ENCODE data around the gene TMEM202. TPM values are rescaled to one million over a fixed set of nuclear protein-coding genes. Genes with fewer than 3 reads are reported as not detected.
A peak's percentile ranks its signal among the peaks of the same experiment; 100 is the strongest.

The TMEM202 gene
- total and polyA plus RNA-seq, 2 donors (not counting 1 experiment from before 2014, with no cell fraction given) = not detected

DNA sequence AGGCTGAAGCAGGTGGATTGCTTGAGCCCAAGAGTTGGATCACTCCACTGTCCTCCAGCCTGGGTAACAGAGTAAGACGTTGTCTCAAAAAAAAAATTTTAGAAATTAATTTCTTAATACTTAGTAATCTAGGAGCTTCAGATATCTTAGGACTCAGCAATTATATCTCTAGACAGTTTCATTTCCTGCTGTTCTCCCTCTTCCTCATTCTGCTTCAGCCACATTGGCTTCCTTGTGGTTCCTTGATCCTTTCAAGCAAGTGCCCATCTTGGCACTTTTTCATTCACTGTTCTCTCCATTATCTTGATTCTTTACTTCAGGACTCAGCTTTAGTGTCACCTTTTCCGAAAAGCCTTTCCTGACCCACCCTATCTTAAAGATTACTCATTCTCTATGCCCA, 22.5 kb downstream of the TMEM202 start:
- H2AFZ ChIP-seq (ENCODE audit: low read length) = no peak overlapping the region
- H3K4me3 ChIP-seq (replicated peaks in 1 of 4; ENCODE audit: control extremely low read depth in 1 of 4, insufficient read depth in 1 of 4, low read depth in 3 of 4, low read length in 4 of 4) = no peak overlapping the region
- H3K27ac ChIP-seq (ENCODE audit: insufficient read depth, low read length) = no peak overlapping the region
- no peaks in the 10 kb centered on the region for H3K36me3 ChIP-seq (ENCODE audit: control insufficient read depth, insufficient read depth, low read length)
- H3K79me2 ChIP-seq (ENCODE audit: control insufficient read depth, insufficient read depth, low read length) = no peaks in the 10 kb centered on the region
- no peaks in the 10 kb centered on the region for H3K4me1 ChIP-seq (ENCODE audit: control insufficient read depth, extremely low read depth, insufficient read depth, low read length)
- DNase-seq (ENCODE audit: low read depth in 2 of 2) = no peak
- no peak overlapping the region for H3K9ac ChIP-seq (ENCODE audit: insufficient read depth, low read length)
- no peaks in the 10 kb centered on the region for H3K9me3 ChIP-seq (ENCODE audit: control insufficient read depth, insufficient read depth, low read depth, low read length)
- no peak overlapping the region for H3K4me2 ChIP-seq (ENCODE audit: extremely low read depth, insufficient read depth, low read length)
- no peaks in the 10 kb centered on the region for H3K27me3 ChIP-seq (ENCODE audit: control insufficient read depth, insufficient read depth, low read length)
- H4K20me1 ChIP-seq (ENCODE audit: control insufficient read depth, extremely low read depth, insufficient read depth, low read length) = no peaks in the 10 kb centered on the region
- TF ChIP-seq, protein P1, sequence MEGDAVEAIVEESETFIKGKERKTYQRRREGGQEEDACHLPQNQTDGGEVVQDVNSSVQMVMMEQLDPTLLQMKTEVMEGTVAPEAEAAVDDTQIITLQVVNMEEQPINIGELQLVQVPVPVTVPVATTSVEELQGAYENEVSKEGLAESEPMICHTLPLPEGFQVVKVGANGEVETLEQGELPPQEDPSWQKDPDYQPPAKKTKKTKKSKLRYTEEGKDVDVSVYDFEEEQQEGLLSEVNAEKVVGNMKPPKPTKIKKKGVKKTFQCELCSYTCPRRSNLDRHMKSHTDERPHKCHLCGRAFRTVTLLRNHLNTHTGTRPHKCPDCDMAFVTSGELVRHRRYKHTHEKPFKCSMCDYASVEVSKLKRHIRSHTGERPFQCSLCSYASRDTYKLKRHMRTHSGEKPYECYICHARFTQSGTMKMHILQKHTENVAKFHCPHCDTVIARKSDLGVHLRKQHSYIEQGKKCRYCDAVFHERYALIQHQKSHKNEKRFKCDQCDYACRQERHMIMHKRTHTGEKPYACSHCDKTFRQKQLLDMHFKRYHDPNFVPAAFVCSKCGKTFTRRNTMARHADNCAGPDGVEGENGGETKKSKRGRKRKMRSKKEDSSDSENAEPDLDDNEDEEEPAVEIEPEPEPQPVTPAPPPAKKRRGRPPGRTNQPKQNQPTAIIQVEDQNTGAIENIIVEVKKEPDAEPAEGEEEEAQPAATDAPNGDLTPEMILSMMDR (conservative IDR thresholded peaks at IDR 0.05 in 1 of 2, IDR thresholded peaks at IDR 0.05 in 1 of 2; ENCODE audit: low read depth in 1 of 2, low read length in 2 of 2) = no peak
- TF ChIP-seq EZH2 (IDR thresholded peaks at IDR 0.05; ENCODE audit: low read length, missing control alignments) = no peak

DNA sequence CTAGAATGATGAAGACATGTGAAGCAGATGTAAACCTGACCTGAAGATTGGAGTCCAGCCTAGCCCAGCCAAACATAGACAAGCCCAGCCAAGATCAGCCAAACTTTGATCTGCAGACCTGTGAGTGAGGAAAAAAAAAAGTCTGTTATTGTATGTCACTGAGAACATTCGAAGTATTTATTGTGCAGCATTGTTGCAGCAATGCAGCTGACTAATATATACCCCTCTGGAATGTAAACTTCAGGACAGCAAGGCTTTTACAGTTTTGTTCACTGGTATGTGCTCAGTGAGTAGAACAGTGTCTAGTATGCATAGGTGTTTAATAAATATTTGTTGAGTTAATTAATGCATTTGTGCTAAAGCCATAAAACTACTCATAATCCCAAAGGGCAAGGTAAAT, 23.4 kb downstream of the TMEM202 start:
- H2AFZ ChIP-seq (ENCODE audit: low read length) = no peak overlapping the region
- H3K27me3 ChIP-seq (ENCODE audit: control insufficient read depth, insufficient read depth, low read length) = no peaks in the 10 kb centered on the region
- H3K4me2 ChIP-seq (ENCODE audit: extremely low read depth, insufficient read depth, low read length) = no peak overlapping the region
- H3K36me3 ChIP-seq (ENCODE audit: control insufficient read depth, insufficient read depth, low read length) = no peaks in the 10 kb centered on the region
- H3K9me3 ChIP-seq (ENCODE audit: control insufficient read depth, insufficient read depth, low read depth, low read length) = no peaks in the 10 kb centered on the region
- H3K4me1 ChIP-seq (ENCODE audit: control insufficient read depth, extremely low read depth, insufficient read depth, low read length) = no peaks in the 10 kb centered on the region
- H3K79me2 ChIP-seq (ENCODE audit: control insufficient read depth, insufficient read depth, low read length) = no peaks in the 10 kb centered on the region
- TF ChIP-seq, protein P1 (conservative IDR thresholded peaks at IDR 0.05 in 1 of 2, IDR thresholded peaks at IDR 0.05 in 1 of 2; ENCODE audit: low read depth in 1 of 2, low read length in 2 of 2) = no peak
- TF ChIP-seq EZH2 (IDR thresholded peaks at IDR 0.05; ENCODE audit: low read length, missing control alignments) = no peak
- H4K20me1 ChIP-seq (ENCODE audit: control insufficient read depth, extremely low read depth, insufficient read depth, low read length) = no peaks in the 10 kb centered on the region
- H3K9ac ChIP-seq (ENCODE audit: insufficient read depth, low read length) = no peak overlapping the region
- H3K4me3 ChIP-seq (replicated peaks in 1 of 4; ENCODE audit: control extremely low read depth in 1 of 4, insufficient read depth in 1 of 4, low read depth in 3 of 4, low read length in 4 of 4) = no peak overlapping the region
- no peak overlapping the region for H3K27ac ChIP-seq (ENCODE audit: insufficient read depth, low read length)
- DNase-seq (ENCODE audit: low read depth in 2 of 2) = peak in 1 of 2 donors; percentile 1

GRCh38 chr15:72423256-72423655, 25.2 kb downstream of the TMEM202 start:
- DNase-seq (ENCODE audit: low read depth in 2 of 2) = no peak
- Histone ChIP-seq H3K27me3 (ENCODE audit: control insufficient read depth, insufficient read depth, low read length) (no peaks in the 10 kb centered on the region), H3K36me3 (ENCODE audit: control insufficient read depth, insufficient read depth, low read length) (no peaks in the 10 kb centered on the region)

More at GRCh38 chr15:72423256-72423655, 25.2 kb downstream of the TMEM202 start:
- Histone ChIP-seq H2AFZ (ENCODE audit: low read length) (no peak overlapping the region), H3K79me2 (ENCODE audit: control insufficient read depth, insufficient read depth, low read length) (no peaks in the 10 kb centered on the region), H4K20me1 (ENCODE audit: control insufficient read depth, extremely low read depth, insufficient read depth, low read length) (no peaks in the 10 kb centered on the region), H3K4me1 (ENCODE audit: control insufficient read depth, extremely low read depth, insufficient read depth, low read length) (no peaks in the 10 kb centered on the region), H3K4me3 (replicated peaks in 1 of 4; ENCODE audit: control extremely low read depth in 1 of 4, insufficient read depth in 1 of 4, low read depth in 3 of 4, low read length in 4 of 4) (no peak overlapping the region), H3K4me2 (ENCODE audit: extremely low read depth, insufficient read depth, low read length) (no peak overlapping the region), H3K27ac (ENCODE audit: insufficient read depth, low read length) (no peak overlapping the region), H3K9ac (ENCODE audit: insufficient read depth, low read length) (no peak overlapping the region), H3K9me3 (ENCODE audit: control insufficient read depth, insufficient read depth, low read depth, low read length) (no peaks in the 10 kb centered on the region)
- TF ChIP-seq, protein P1 (conservative IDR thresholded peaks at IDR 0.05 in 1 of 2, IDR thresholded peaks at IDR 0.05 in 1 of 2; ENCODE audit: low read depth in 1 of 2, low read length in 2 of 2) = no peak
- no peak for TF ChIP-seq EZH2 (IDR thresholded peaks at IDR 0.05; ENCODE audit: low read length, missing control alignments)

Data from fibroblast of lung (primary cell).